Astrocyte (in vitro differentiated cells and primary cell): ENCODE data around the gene MKNK2. TPM values are rescaled to one million over a fixed set of nuclear protein-coding genes. Genes with fewer than 3 reads are reported as not detected.
A peak's percentile ranks its signal among the peaks of the same experiment; 100 is the strongest.

Experiments used
- DNase-seq: peaks from one replicate; pipeline ENCODE4 v3.0.0-alpha.2; 2010; ENCODE audit warnings: low read depth
- FAIRE-seq: peaks from 2 replicates; lab custom pipeline; 2011; peaks lifted over from hg19 to GRCh38; lab: Jason Lieb, UNC
- H2AFZ ChIP-seq: 2 replicates; pipeline ENCODE4 v1.6.0; 2012; ENCODE audit warnings: low read depth, low read length, inconsistent platforms
- H3K27ac ChIP-seq: 2 replicates; pipeline ENCODE4 v1.5.1; 2011; ENCODE audit warnings: low read depth, low read length, inconsistent platforms
- H3K27me3 ChIP-seq: 2 replicates; pipeline ENCODE4 v1.6.0; 2011; ENCODE audit warnings: low read length, inconsistent platforms; ENCODE audit not compliant: insufficient read depth
- H3K36me3 ChIP-seq: 2 replicates; pipeline ENCODE4 v1.5.1; 2011; ENCODE audit warnings: low read length, inconsistent platforms; ENCODE audit not compliant: insufficient read depth
- H3K4me1 ChIP-seq: 2 replicates; pipeline ENCODE4 v1.5.1; 2011; ENCODE audit warnings: low read length, inconsistent platforms; ENCODE audit not compliant: insufficient read depth
- H3K4me2 ChIP-seq: 2 replicates; pipeline ENCODE4 v1.6.0; 2012; ENCODE audit warnings: low read length, inconsistent platforms
- H3K4me3 ChIP-seq: 2 replicates; pipeline ENCODE4 v1.5.1; 2011; ENCODE audit warnings: low read depth, mild to moderate bottlenecking, low read length, inconsistent platforms; ENCODE audit not compliant: insufficient read depth
- H3K79me2 ChIP-seq: 2 replicates; pipeline ENCODE4 v1.6.0; 2012; ENCODE audit warnings: mild to moderate bottlenecking, low read length, inconsistent platforms; ENCODE audit not compliant: insufficient read depth
- H3K9ac ChIP-seq: 2 replicates; pipeline ENCODE4 v1.6.0; 2012; ENCODE audit warnings: mild to moderate bottlenecking, low read length, inconsistent platforms
- H3K9me3 ChIP-seq: 2 replicates; pipeline ENCODE4 v1.5.1; 2012; ENCODE audit warnings: low read depth, mild to moderate bottlenecking, low read length, inconsistent platforms; ENCODE audit not compliant: insufficient read depth
- H4K20me1 ChIP-seq: 2 replicates; pipeline ENCODE4 v1.6.0; 2012; ENCODE audit warnings: low read length, inconsistent platforms; ENCODE audit not compliant: insufficient read depth
- H3K27ac Mint-ChIP-seq: one replicate; pipeline ENCODE4 v1.8.0; 2021; ENCODE audit warnings: mild to moderate bottlenecking, mixed read lengths; ENCODE audit not compliant: unreplicated experiment
- H3K27me3 Mint-ChIP-seq: one replicate; pipeline ENCODE4 v1.8.0; 2021; ENCODE audit warnings: low read depth, mixed read lengths; ENCODE audit not compliant: unreplicated experiment
- H3K36me3 Mint-ChIP-seq: one replicate; pipeline ENCODE4 v1.8.0; 2021; ENCODE audit warnings: low read depth, mixed read lengths; ENCODE audit not compliant: unreplicated experiment
- H3K4me1 Mint-ChIP-seq: one replicate; pipeline ENCODE4 v1.8.0; 2021; ENCODE audit warnings: low read depth, mixed read lengths; ENCODE audit not compliant: unreplicated experiment
- H3K4me3 Mint-ChIP-seq: one replicate; pipeline ENCODE4 v1.8.0; 2021; ENCODE audit warnings: mild to moderate bottlenecking, moderate library complexity, mixed read lengths; ENCODE audit not compliant: unreplicated experiment
- H3K9me3 Mint-ChIP-seq: one replicate; pipeline ENCODE4 v1.8.0; 2021; ENCODE audit warnings: mild to moderate bottlenecking, mixed read lengths; ENCODE audit not compliant: unreplicated experiment
- CTCF ChIP-seq: IDR thresholded peaks from 2 replicates; pipeline ENCODE4 v1.5.1; 2011; ENCODE audit warnings: low read depth, mild to moderate bottlenecking, inconsistent platforms, low read length, moderate library complexity; ENCODE audit not compliant: insufficient read depth
- EZH2 ChIP-seq: IDR thresholded peaks from 2 replicates; pipeline ENCODE4 v1.6.1; 2012; ENCODE audit warnings: mild to moderate bottlenecking, low read length, inconsistent platforms; ENCODE audit not compliant: insufficient read depth
- total RNA-seq: library from RNA; stranded (reverse); gene quantifications from 2 replicates; pipeline ENCODE4 v1.2.1, GENCODE V29; 2021

MKNK2 gene
- total RNA-seq, 1 donor from 2014 or later, result 146 TPM

DNA sequence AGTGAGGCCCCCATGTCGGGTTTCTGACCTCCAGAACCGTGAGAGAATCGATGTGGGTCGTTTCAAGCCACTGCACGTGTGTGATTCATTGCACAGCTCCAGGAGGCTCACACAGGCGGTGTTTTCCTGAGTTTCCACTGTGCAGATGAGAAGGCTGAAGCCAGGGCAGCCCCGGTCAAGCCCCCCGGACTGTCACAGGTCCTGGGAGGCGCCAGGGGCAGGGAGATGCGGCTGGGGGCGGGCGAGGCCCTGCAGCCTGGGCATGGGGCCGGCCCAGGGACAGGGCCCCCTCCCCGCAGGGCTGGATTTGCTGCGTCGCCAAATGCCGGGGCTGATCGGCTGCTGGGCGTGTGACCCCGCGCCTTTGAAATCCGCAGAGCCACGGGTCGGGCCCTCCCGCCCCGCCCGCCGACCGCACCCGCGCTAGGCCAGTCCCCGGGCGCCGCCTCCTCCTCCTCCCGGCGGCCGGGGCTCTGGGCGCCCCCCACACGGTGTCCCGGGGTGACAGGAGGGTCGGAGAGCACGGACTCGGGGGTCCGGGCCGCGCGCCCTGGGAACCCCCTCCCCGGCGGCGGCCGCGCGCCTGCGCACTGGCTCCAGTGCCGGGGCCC, 9.9 kb upstream of the MKNK2 start:
- Mint-ChIP-seq H3K27ac (peak overlapping the region; percentile 97), H3K4me1 (peaks cover 15% of the 10 kb centered on the region)
- TF ChIP-seq EZH2 (no peak), CTCF (no peak)

DNA sequence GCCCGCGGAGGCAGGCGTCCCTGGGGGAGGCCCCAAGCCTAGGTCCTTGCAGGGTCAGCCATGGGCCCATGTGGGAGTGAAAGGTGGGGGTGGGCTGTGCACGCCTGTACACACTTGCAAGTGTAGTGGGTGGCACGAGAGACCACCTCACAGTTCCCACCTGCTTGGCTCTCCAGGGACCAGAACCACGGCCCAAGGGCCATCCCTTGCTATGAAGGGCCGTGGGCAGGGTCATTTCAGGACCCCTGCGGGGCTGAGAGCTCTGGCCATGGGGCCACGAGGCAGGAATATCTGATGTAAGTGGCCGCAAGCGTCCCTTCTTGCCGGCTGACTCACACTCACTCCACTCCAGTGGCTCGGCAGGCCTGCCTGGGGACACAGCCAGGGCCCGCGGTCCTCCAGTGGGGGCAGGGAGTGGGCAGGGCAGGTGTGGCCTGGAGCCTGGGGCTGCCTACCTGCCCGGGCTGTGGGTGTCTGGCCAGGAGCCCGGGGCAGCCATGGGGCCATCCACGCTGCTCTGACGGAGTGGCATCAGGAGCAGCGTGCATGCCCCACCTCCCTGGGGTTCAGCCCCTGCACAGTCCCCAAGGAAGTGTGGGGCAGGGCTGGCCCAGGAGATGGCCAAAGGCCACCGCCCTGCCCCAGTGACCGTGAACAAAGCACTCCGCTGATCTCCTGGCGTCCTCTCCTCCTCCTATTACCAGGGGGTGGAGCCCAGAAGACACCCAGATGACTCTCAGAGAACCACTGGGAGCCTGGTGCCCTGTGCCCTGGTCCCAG, 8.6 kb upstream of the MKNK2 start:
- Mint-ChIP-seq H3K4me1 (peaks cover 15% of the 10 kb centered on the region), H3K4me3 (peak overlapping the region; percentile 79), H3K36me3 (no peaks in the 10 kb centered on the region), H3K9me3 (no peaks in the 10 kb centered on the region), H3K27ac (peak overlapping the region; percentile 98), H3K27me3 (no peaks in the 10 kb centered on the region)
- Histone ChIP-seq H2AFZ (peak overlapping the region; percentile 64), H3K79me2 (no peaks in the 10 kb centered on the region), H4K20me1 (no peaks in the 10 kb centered on the region), H3K4me2 (peak overlapping the region; percentile 99), H3K4me1 (peaks cover 37% of the 10 kb centered on the region), H3K4me3 (no peak overlapping the region), H3K9me3 (no peaks in the 10 kb centered on the region), H3K27me3 (no peaks in the 10 kb centered on the region), H3K27ac (peak overlapping the region; percentile 92), H3K36me3 (no peaks in the 10 kb centered on the region), H3K9ac (peak overlapping the region; percentile 55)
- FAIRE-seq (no peak), DNase-seq (peak; percentile 56)
- TF ChIP-seq EZH2 (no peak), CTCF (no peak)

More for the DNA sequence above, 9.9 kb upstream of the MKNK2 start:
- no peak for FAIRE-seq
- H3K36me3 Mint-ChIP-seq, result peaks cover 2% of the 10 kb centered on the region
- no peaks in the 10 kb centered on the region for H3K27me3 Mint-ChIP-seq
- Histone ChIP-seq H4K20me1 (no peaks in the 10 kb centered on the region), H3K9me3 (no peaks in the 10 kb centered on the region), H3K36me3 (no peaks in the 10 kb centered on the region), H3K79me2 (no peaks in the 10 kb centered on the region), H2AFZ (peak overlapping the region; percentile 56), H3K4me3 (peak overlapping the region; percentile 53), H3K4me1 (peaks cover 35% of the 10 kb centered on the region), H3K4me2 (peak overlapping the region; percentile 99), H3K9ac (peak overlapping the region; percentile 86), H3K27ac (peak overlapping the region; percentile 92), H3K27me3 (no peaks in the 10 kb centered on the region)
- H3K9me3 Mint-ChIP-seq, result no peaks in the 10 kb centered on the region
- DNase-seq, result peak; percentile 51
- H3K4me3 Mint-ChIP-seq, result peak overlapping the region; percentile 79
